ENCODE measurements around the gene FBXO45. TPM values are rescaled to one million over a fixed set of nuclear protein-coding genes. Genes with fewer than 3 reads are reported as not detected.

FBXO45 gene
- total and polyA plus RNA-seq, 4 donors = 3.7 to 10.2 (median 5.9) TPM

DNA sequence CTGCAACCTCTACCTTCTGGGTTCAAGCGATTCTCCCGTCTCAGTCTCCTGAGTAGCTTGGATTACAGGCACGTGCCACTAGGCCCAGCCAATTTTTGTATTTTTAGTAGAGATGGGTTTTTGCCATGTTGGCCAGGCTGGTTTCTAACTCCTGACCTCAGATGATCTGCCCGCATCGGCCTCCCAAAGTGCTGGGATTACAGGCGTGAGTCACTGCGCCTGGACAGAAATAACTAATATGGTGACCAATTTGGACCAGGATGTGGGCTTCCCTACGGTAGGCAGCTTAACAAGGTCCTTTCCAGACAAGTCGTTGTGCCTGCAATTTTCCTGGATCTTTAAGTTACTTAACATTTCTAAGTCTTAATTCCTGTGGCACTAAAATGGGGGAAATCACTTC, 14.9 kb upstream of the FBXO45 start:
- Histone ChIP-seq H3K9ac (ENCODE audit: insufficient read depth in 1 of 2, low read length in 2 of 2) (no peak overlapping the region), H3K27ac (ENCODE audit: low read depth in 1 of 2, low read length in 1 of 2) (no peak overlapping the region), H3K27me3 (ENCODE audit: control insufficient read depth in 3 of 3, insufficient read depth in 3 of 3, low read length in 2 of 3) (no peaks in the 10 kb centered on the region), H3K4me3 (no peak overlapping the region), H3K36me3 (ENCODE audit: control insufficient read depth in 4 of 4, insufficient read depth in 4 of 4, low read length in 4 of 4) (peaks cover 0 to 4% (median 3%) of the 10 kb centered on the region in 4 donors), H3K9me3 (ENCODE audit: control insufficient read depth in 4 of 4, insufficient read depth in 3 of 4, low read length in 3 of 4) (no peaks in the 10 kb centered on the region), H3K4me1 (ENCODE audit: control insufficient read depth in 5 of 5, insufficient read depth in 5 of 5, low read length in 5 of 5) (no peaks in the 10 kb centered on the region)
- TF ChIP-seq, protein P1, sequence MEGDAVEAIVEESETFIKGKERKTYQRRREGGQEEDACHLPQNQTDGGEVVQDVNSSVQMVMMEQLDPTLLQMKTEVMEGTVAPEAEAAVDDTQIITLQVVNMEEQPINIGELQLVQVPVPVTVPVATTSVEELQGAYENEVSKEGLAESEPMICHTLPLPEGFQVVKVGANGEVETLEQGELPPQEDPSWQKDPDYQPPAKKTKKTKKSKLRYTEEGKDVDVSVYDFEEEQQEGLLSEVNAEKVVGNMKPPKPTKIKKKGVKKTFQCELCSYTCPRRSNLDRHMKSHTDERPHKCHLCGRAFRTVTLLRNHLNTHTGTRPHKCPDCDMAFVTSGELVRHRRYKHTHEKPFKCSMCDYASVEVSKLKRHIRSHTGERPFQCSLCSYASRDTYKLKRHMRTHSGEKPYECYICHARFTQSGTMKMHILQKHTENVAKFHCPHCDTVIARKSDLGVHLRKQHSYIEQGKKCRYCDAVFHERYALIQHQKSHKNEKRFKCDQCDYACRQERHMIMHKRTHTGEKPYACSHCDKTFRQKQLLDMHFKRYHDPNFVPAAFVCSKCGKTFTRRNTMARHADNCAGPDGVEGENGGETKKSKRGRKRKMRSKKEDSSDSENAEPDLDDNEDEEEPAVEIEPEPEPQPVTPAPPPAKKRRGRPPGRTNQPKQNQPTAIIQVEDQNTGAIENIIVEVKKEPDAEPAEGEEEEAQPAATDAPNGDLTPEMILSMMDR (IDR thresholded peaks at IDR 0.05; ENCODE audit: control extremely low read depth, extremely low read depth) = no peak
- no peak for ATAC-seq (ENCODE audit: insufficient read depth, low FRiP score)
- 94 to 97% methylated on average over 9 of the region's 9 CpGs for WGBS, 2 donors
- DNase-seq = no peak

DNA sequence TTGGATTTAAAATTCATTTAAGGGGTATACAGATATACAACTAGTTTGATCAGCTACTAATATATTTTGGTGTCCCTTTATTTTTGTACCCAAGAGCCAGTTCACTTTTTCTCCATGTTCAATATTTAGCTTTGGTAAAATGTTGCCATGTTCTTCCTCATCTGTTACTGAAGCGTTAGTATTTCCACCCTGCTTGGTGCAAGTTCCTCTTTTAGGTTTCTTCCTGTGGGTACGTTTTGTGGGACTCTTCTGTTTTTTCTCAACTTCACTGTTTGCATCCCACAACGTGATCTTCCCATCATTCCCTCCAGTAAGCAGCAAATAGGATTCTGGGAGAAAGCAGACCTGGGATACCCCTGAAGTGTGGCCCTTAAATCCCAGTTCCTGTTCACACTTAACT, 14.3 kb upstream of the FBXO45 start:
- DNase-seq (no peak), ATAC-seq (ENCODE audit: insufficient read depth, low FRiP score) (no peak)
- Histone ChIP-seq H3K36me3 (ENCODE audit: control insufficient read depth in 4 of 4, insufficient read depth in 4 of 4, low read length in 4 of 4) (peaks cover 0 to 7% (median 4%) of the 10 kb centered on the region in 4 donors), H3K4me3 (no peak overlapping the region), H3K9me3 (ENCODE audit: control insufficient read depth in 4 of 4, insufficient read depth in 3 of 4, low read length in 3 of 4) (no peaks in the 10 kb centered on the region), H3K27me3 (ENCODE audit: control insufficient read depth in 3 of 3, insufficient read depth in 3 of 3, low read length in 2 of 3) (no peaks in the 10 kb centered on the region), H3K9ac (ENCODE audit: insufficient read depth in 1 of 2, low read length in 2 of 2) (no peak overlapping the region), H3K4me1 (ENCODE audit: control insufficient read depth in 5 of 5, insufficient read depth in 5 of 5, low read length in 5 of 5) (no peaks in the 10 kb centered on the region), H3K27ac (ENCODE audit: low read depth in 1 of 2, low read length in 1 of 2) (no peak overlapping the region)
- WGBS, 2 donors = 35 to 65% methylated on average over 3 of the region's 3 CpGs
- TF ChIP-seq, protein P1 (IDR thresholded peaks at IDR 0.05; ENCODE audit: control extremely low read depth, extremely low read depth) = no peak

DNA sequence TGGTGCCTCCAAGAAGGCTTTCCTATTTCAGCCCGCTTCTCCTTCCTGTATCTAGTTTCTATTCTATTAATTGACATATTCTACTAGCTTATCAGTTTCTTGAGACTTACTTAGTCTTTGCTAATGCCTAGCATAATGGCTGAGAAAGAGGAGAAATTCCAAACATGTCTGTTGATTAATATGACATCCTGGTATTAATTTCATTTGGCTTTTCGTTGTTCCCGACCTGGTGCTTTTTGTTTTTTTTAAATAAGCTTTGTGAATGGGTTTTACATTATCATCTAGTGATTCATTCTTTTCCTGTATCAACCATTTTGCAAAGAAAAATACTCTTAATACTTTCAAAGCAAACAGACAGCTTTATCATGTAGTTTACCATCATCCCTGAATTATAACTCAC, 13.2 kb upstream of the FBXO45 start:
- no peaks in the 10 kb centered on the region for H3K27me3 ChIP-seq (ENCODE audit: control insufficient read depth in 3 of 3, insufficient read depth in 3 of 3, low read length in 2 of 3)
- no peak overlapping the region for H3K27ac ChIP-seq (ENCODE audit: low read depth in 1 of 2, low read length in 1 of 2)
- DNase-seq (no peak), ATAC-seq (ENCODE audit: insufficient read depth, low FRiP score) (no peak)
- no peak overlapping the region for H3K4me3 ChIP-seq
- no peaks in the 10 kb centered on the region for H3K9me3 ChIP-seq (ENCODE audit: control insufficient read depth in 4 of 4, insufficient read depth in 3 of 4, low read length in 3 of 4)
- H3K36me3 ChIP-seq (ENCODE audit: control insufficient read depth in 4 of 4, insufficient read depth in 4 of 4, low read length in 4 of 4) = peaks cover 3 to 11% (median 10%) of the 10 kb centered on the region in 4 donors
- TF ChIP-seq, protein P1 (IDR thresholded peaks at IDR 0.05; ENCODE audit: control extremely low read depth, extremely low read depth) = no peak
- WGBS, 2 donors = 83 to 86% methylated on average over 3 of the region's 3 CpGs
- no peak overlapping the region for H3K9ac ChIP-seq (ENCODE audit: insufficient read depth in 1 of 2, low read length in 2 of 2)
- H3K4me1 ChIP-seq (ENCODE audit: control insufficient read depth in 5 of 5, insufficient read depth in 5 of 5, low read length in 5 of 5) = no peaks in the 10 kb centered on the region

DNA sequence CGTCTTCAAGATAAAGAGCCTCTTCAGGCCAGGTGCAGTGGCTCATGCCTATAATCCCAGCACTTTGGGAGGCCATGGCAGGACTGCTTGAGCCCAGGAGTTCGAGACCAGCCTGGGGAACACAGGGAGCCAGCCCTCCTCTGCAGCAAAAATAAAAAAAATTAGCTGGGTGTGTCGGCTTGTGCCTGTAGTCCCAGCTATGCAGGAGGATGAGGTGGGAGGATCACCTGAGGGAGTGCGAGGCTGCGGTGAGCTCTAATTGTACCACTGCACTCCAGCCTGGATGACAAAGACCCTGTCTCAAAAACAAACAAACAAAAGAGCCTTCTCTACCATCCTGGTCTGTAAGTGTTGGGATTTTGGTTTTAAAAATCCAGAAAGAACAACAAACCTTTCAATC, 11.2 kb upstream of the FBXO45 start:
- H3K9ac ChIP-seq (ENCODE audit: insufficient read depth in 1 of 2, low read length in 2 of 2) = no peak overlapping the region
- H3K27me3 ChIP-seq (ENCODE audit: control insufficient read depth in 3 of 3, insufficient read depth in 3 of 3, low read length in 2 of 3) = no peaks in the 10 kb centered on the region
- 90 to 91% methylated on average over 5 of the region's 5 CpGs for WGBS, 2 donors
- H3K36me3 ChIP-seq (ENCODE audit: control insufficient read depth in 4 of 4, insufficient read depth in 4 of 4, low read length in 4 of 4) = peaks cover 3 to 15% (median 11%) of the 10 kb centered on the region in 4 donors
- ATAC-seq (ENCODE audit: insufficient read depth, low FRiP score) (no peak), DNase-seq (no peak)
- H3K4me3 ChIP-seq = no peak overlapping the region
- TF ChIP-seq, protein P1 (IDR thresholded peaks at IDR 0.05; ENCODE audit: control extremely low read depth, extremely low read depth) = no peak
- H3K9me3 ChIP-seq (ENCODE audit: control insufficient read depth in 4 of 4, insufficient read depth in 3 of 4, low read length in 3 of 4) = no peaks in the 10 kb centered on the region
- no peaks in the 10 kb centered on the region for H3K4me1 ChIP-seq (ENCODE audit: control insufficient read depth in 5 of 5, insufficient read depth in 5 of 5, low read length in 5 of 5)
- H3K27ac ChIP-seq (ENCODE audit: low read depth in 1 of 2, low read length in 1 of 2) = no peak overlapping the region

Data from lung (tissue), 12 donors.